Measurements from ENCODE around the gene WASF3. TPM values are rescaled to one million over a fixed set of nuclear protein-coding genes. Genes with fewer than 3 reads are reported as not detected.

The WASF3 gene
- total RNA-seq, 1 donor = 14.2 TPM

GRCh38 chr13:26688980-26689379, 131.5 kb downstream of the WASF3 start:
- no peak for DNase-seq (ENCODE audit: low read depth)
- TF ChIP-seq CTCF (IDR thresholded peaks at IDR 0.05; ENCODE audit: insufficient read depth, low read depth, low read length) = no peak
- no peak overlapping the region for H3K4me3 ChIP-seq (ENCODE audit: low read depth, low read length)

- no peak overlapping the region for H3K4me3 ChIP-seq (ENCODE audit: low read depth, low read length)
- DNase-seq (ENCODE audit: low read depth) = no peak
- no peak for TF ChIP-seq CTCF (IDR thresholded peaks at IDR 0.05; ENCODE audit: insufficient read depth, low read depth, low read length)
These were observed 136.4 kb downstream of the WASF3 start for GRCh38 chr13:26693749-26694463.

GRCh38 chr13:26694609-26695359, 137.3 kb downstream of the WASF3 start:
- no peak for TF ChIP-seq CTCF (IDR thresholded peaks at IDR 0.05; ENCODE audit: insufficient read depth, low read depth, low read length)
- DNase-seq (ENCODE audit: low read depth) = no peak
- H3K4me3 ChIP-seq (ENCODE audit: low read depth, low read length) = no peak overlapping the region

- no peak for TF ChIP-seq CTCF (IDR thresholded peaks at IDR 0.05; ENCODE audit: insufficient read depth, low read depth, low read length)
- no peak for DNase-seq (ENCODE audit: low read depth)
These were observed 137.8 kb downstream of the WASF3 start for GRCh38 chr13:26695360-26695705.

GRCh38 chr13:26695891-26696311, 138.4 kb downstream of the WASF3 start:
- no peak for TF ChIP-seq CTCF (IDR thresholded peaks at IDR 0.05; ENCODE audit: insufficient read depth, low read depth, low read length)
- no peak overlapping the region for H3K4me3 ChIP-seq (ENCODE audit: low read depth, low read length)
- no peak for DNase-seq (ENCODE audit: low read depth)

More at GRCh38 chr13:26695360-26695705, 137.8 kb downstream of the WASF3 start:
- no peak overlapping the region for H3K4me3 ChIP-seq (ENCODE audit: low read depth, low read length)

GRCh38 chr13:26697069-26697955, 139.8 kb downstream of the WASF3 start:
- H3K4me3 ChIP-seq (ENCODE audit: low read depth, low read length) = no peak overlapping the region
- no peak for TF ChIP-seq CTCF (IDR thresholded peaks at IDR 0.05; ENCODE audit: insufficient read depth, low read depth, low read length)
- no peak for DNase-seq (ENCODE audit: low read depth)

Data from fibroblast of villous mesenchyme (primary cell).